Activated CD4-positive, alpha-beta memory T cell treated with anti-CD3 and anti-CD28 coated beads, Interleukin-2, amount 10 ng/mL, durations not matched to agents 7 days and 5 days (primary cell): ENCODE results near the gene MAPRE2. TPM values are rescaled to one million over a fixed set of nuclear protein-coding genes. Genes with fewer than 3 reads are reported as not detected.
"Not testable (repeated sequence)": the region's sequence is repeated elsewhere in the genome, so short reads cannot be mapped to it uniquely, and the experiment has no call there.

ENCODE experiments used
- CTCF ChIA-PET: fragments of 350-600 bp; sonication (Branson Sonifier 250); formaldehyde crosslinking; loops from one replicate; lab custom pipeline; 2021; ENCODE audit warnings: antibody characterized with exemption, inconsistent platforms; lab: Charles Lee
- POLR2A ChIA-PET: fragments of 350-600 bp; sonication (Branson Sonifier 250); formaldehyde crosslinking; loops from one replicate; lab custom pipeline; 2021; ENCODE audit warnings: antibody characterized with exemption; lab: Charles Lee
- DNase-seq: peaks from one replicate; pipeline ENCODE4 v3.0.0-alpha.2; 2020
- H3K27ac Mint-ChIP-seq: one replicate; pipeline ENCODE4 v1.8.0; 2021; ENCODE audit warnings: mild to moderate bottlenecking, mixed read lengths
- H3K27me3 Mint-ChIP-seq: one replicate; pipeline ENCODE4 v1.8.0; 2021; ENCODE audit warnings: mixed read lengths
- H3K36me3 Mint-ChIP-seq: one replicate; pipeline ENCODE4 v1.8.0; 2021; ENCODE audit warnings: low read depth, mixed read lengths
- H3K4me1 Mint-ChIP-seq: one replicate; pipeline ENCODE4 v1.8.0; 2021; ENCODE audit warnings: mixed read lengths
- H3K4me3 Mint-ChIP-seq: one replicate; pipeline ENCODE4 v1.8.0; 2021; ENCODE audit warnings: mild to moderate bottlenecking, mixed read lengths
- H3K9me3 Mint-ChIP-seq: one replicate; pipeline ENCODE4 v1.8.0; 2021; ENCODE audit warnings: mixed read lengths
- total RNA-seq, 2 experiments: library from RNA; stranded (reverse); gene quantifications; one replicate each; pipeline ENCODE4 v1.2.3, GENCODE V29; 2021

MAPRE2 gene
- total RNA-seq, 2 experiments from 2014 or later, result 39.2 to 45.2 TPM

- H3K27me3 Mint-ChIP-seq, H3K9me3 Mint-ChIP-seq, H3K4me3 Mint-ChIP-seq, CTCF ChIA-PET, H3K4me1 Mint-ChIP-seq, H3K27ac Mint-ChIP-seq, DNase-seq, POLR2A ChIA-PET: not testable (repeated sequence)
- peaks cover 14% of the 10 kb centered on the region for H3K36me3 Mint-ChIP-seq
Observed at GRCh38 chr18:35108088-35108487, 66.9 kb downstream of the MAPRE2 start.

GRCh38 chr18:35110059-35110458 is 68.8 kb downstream of the MAPRE2 start:
- POLR2A ChIA-PET, result no interaction called here
- no peak overlapping the region for H3K27ac Mint-ChIP-seq
- no peaks in the 10 kb centered on the region for H3K27me3 Mint-ChIP-seq
- H3K4me1 Mint-ChIP-seq, result no peaks in the 10 kb centered on the region
- peaks cover 14% of the 10 kb centered on the region for H3K36me3 Mint-ChIP-seq
- CTCF ChIA-PET, result no interaction called here
- no peak for DNase-seq
- no peaks in the 10 kb centered on the region for H3K9me3 Mint-ChIP-seq
- no peak overlapping the region for H3K4me3 Mint-ChIP-seq

GRCh38 chr18:35110554-35111485 is 69.6 kb downstream of the MAPRE2 start:
- ChIA-PET CTCF (no interaction called here), POLR2A (no interaction called here)
- H3K27ac Mint-ChIP-seq, result no peak overlapping the region
- no peaks in the 10 kb centered on the region for H3K9me3 Mint-ChIP-seq
- no peak overlapping the region for H3K4me3 Mint-ChIP-seq
- H3K36me3 Mint-ChIP-seq, result peaks cover 14% of the 10 kb centered on the region
- H3K4me1 Mint-ChIP-seq, result no peaks in the 10 kb centered on the region
- no peaks in the 10 kb centered on the region for H3K27me3 Mint-ChIP-seq
- DNase-seq, result no peak

- Mint-ChIP-seq H3K27ac (no peak overlapping the region), H3K9me3 (no peaks in the 10 kb centered on the region), H3K4me3 (no peak overlapping the region), H3K4me1 (no peaks in the 10 kb centered on the region), H3K36me3 (peaks cover 11% of the 10 kb centered on the region), H3K27me3 (no peaks in the 10 kb centered on the region)
- DNase-seq, result no peak
- ChIA-PET CTCF (no interaction called here), POLR2A (no interaction called here)
Observed at GRCh38 chr18:35112696-35113095, 71.5 kb downstream of the MAPRE2 start.

GRCh38 chr18:35114305-35114704 is 73.1 kb downstream of the MAPRE2 start:
- no peak overlapping the region for H3K4me3 Mint-ChIP-seq
- no peaks in the 10 kb centered on the region for H3K27me3 Mint-ChIP-seq
- no peaks in the 10 kb centered on the region for H3K9me3 Mint-ChIP-seq
- no peak for DNase-seq
- no peak overlapping the region for H3K27ac Mint-ChIP-seq
- H3K4me1 Mint-ChIP-seq, result no peaks in the 10 kb centered on the region
- POLR2A ChIA-PET, result interaction anchor here (1.3 kb wide), 1 partner anchor 85 kb away, joined by 3 read pairs; no protein-coding TSS in a partner anchor
- no peaks in the 10 kb centered on the region for H3K36me3 Mint-ChIP-seq
- CTCF ChIA-PET, result no interaction called here

- H3K36me3 Mint-ChIP-seq, result no peaks in the 10 kb centered on the region
Observed at GRCh38 chr18:35116784-35117318, 75.6 kb downstream of the MAPRE2 start.

GRCh38 chr18:35117372-35117771 is 76.2 kb downstream of the MAPRE2 start:
- H3K27me3 Mint-ChIP-seq, result no peaks in the 10 kb centered on the region
- CTCF ChIA-PET, result no interaction called here
- H3K4me3 Mint-ChIP-seq, result no peak overlapping the region
- H3K4me1 Mint-ChIP-seq, result no peaks in the 10 kb centered on the region
- DNase-seq, result no peak
- no peak overlapping the region for H3K27ac Mint-ChIP-seq
- H3K9me3 Mint-ChIP-seq, result no peaks in the 10 kb centered on the region
- POLR2A ChIA-PET, result no interaction called here
- H3K36me3 Mint-ChIP-seq, result no peaks in the 10 kb centered on the region

More at GRCh38 chr18:35116784-35117318, 75.6 kb downstream of the MAPRE2 start:
- H3K4me3 Mint-ChIP-seq, result no peak overlapping the region
- no peaks in the 10 kb centered on the region for H3K9me3 Mint-ChIP-seq
- POLR2A ChIA-PET, result no interaction called here
- no peak for DNase-seq
- H3K4me1 Mint-ChIP-seq, result no peaks in the 10 kb centered on the region
- CTCF ChIA-PET, result interaction anchor here (1.8 kb wide), 1 partner anchor 27 kb away, joined by 4 read pairs; no protein-coding TSS in a partner anchor
- no peak overlapping the region for H3K27ac Mint-ChIP-seq
- no peaks in the 10 kb centered on the region for H3K27me3 Mint-ChIP-seq

- H3K4me1 Mint-ChIP-seq, result no peaks in the 10 kb centered on the region
- DNase-seq, result no peak
- H3K9me3 Mint-ChIP-seq, result no peaks in the 10 kb centered on the region
- H3K27me3 Mint-ChIP-seq, result no peaks in the 10 kb centered on the region
- CTCF ChIA-PET, result no interaction called here
- POLR2A ChIA-PET, result no interaction called here
- no peak overlapping the region for H3K27ac Mint-ChIP-seq
- H3K36me3 Mint-ChIP-seq, result peaks cover 1% of the 10 kb centered on the region
- H3K4me3 Mint-ChIP-seq, result no peak overlapping the region
Observed at GRCh38 chr18:35117951-35118411, 76.8 kb downstream of the MAPRE2 start.

- POLR2A ChIA-PET, result no interaction called here
- no peak overlapping the region for H3K27ac Mint-ChIP-seq
- H3K4me1 Mint-ChIP-seq, result no peaks in the 10 kb centered on the region
Observed at GRCh38 chr18:35118641-35119040, 77.4 kb downstream of the MAPRE2 start.

GRCh38 chr18:35121038-35121437 is 79.8 kb downstream of the MAPRE2 start:
- Mint-ChIP-seq H3K27me3 (no peaks in the 10 kb centered on the region), H3K36me3 (peaks cover 12% of the 10 kb centered on the region), H3K4me3 (no peak overlapping the region), H3K9me3 (peaks cover 8% of the 10 kb centered on the region), H3K4me1 (no peaks in the 10 kb centered on the region), H3K27ac (no peak overlapping the region)
- ChIA-PET CTCF (no interaction called here), POLR2A (interaction anchor here (1.6 kb wide), 1 partner anchor 22 kb away, joined by 3 read pairs; no protein-coding TSS in a partner anchor)
- DNase-seq, result no peak

More at GRCh38 chr18:35118641-35119040, 77.4 kb downstream of the MAPRE2 start:
- H3K27me3 Mint-ChIP-seq, result no peaks in the 10 kb centered on the region
- CTCF ChIA-PET, result no interaction called here
- DNase-seq, result no peak
- peaks cover 2% of the 10 kb centered on the region for H3K9me3 Mint-ChIP-seq
- peaks cover 5% of the 10 kb centered on the region for H3K36me3 Mint-ChIP-seq
- no peak overlapping the region for H3K4me3 Mint-ChIP-seq

- Mint-ChIP-seq H3K4me3 (no peak overlapping the region), H3K27me3 (no peaks in the 10 kb centered on the region), H3K36me3 (peaks cover 12% of the 10 kb centered on the region), H3K4me1 (no peaks in the 10 kb centered on the region), H3K27ac (no peak overlapping the region), H3K9me3 (peaks cover 8% of the 10 kb centered on the region)
- POLR2A ChIA-PET, result interaction anchor here (1.6 kb wide), 1 partner anchor 23 kb away, joined by 3 read pairs; no protein-coding TSS in a partner anchor
- DNase-seq, result no peak
- CTCF ChIA-PET, result no interaction called here
Observed at GRCh38 chr18:35121531-35121930, 80.3 kb downstream of the MAPRE2 start.

GRCh38 chr18:35122586-35123224 is 81.5 kb downstream of the MAPRE2 start:
- no peak overlapping the region for H3K27ac Mint-ChIP-seq
- no peaks in the 10 kb centered on the region for H3K27me3 Mint-ChIP-seq
- no peak for DNase-seq
- no peaks in the 10 kb centered on the region for H3K4me1 Mint-ChIP-seq
- no peak overlapping the region for H3K4me3 Mint-ChIP-seq
- H3K9me3 Mint-ChIP-seq, result peaks cover 8% of the 10 kb centered on the region
- POLR2A ChIA-PET, result interaction anchor here (0.7 kb wide), 1 partner anchor 93 kb away, joined by 3 read pairs; no protein-coding TSS in a partner anchor
- CTCF ChIA-PET, result no interaction called here
- peaks cover 12% of the 10 kb centered on the region for H3K36me3 Mint-ChIP-seq

GRCh38 chr18:35123811-35124210 is 82.6 kb downstream of the MAPRE2 start:
- no peak overlapping the region for H3K27ac Mint-ChIP-seq

More at GRCh38 chr18:35123811-35124210, 82.6 kb downstream of the MAPRE2 start:
- ChIA-PET CTCF (no interaction called here), POLR2A (no interaction called here)
- peaks cover 15% of the 10 kb centered on the region for H3K36me3 Mint-ChIP-seq
- no peaks in the 10 kb centered on the region for H3K27me3 Mint-ChIP-seq
- no peaks in the 10 kb centered on the region for H3K4me1 Mint-ChIP-seq
- peaks cover 8% of the 10 kb centered on the region for H3K9me3 Mint-ChIP-seq
- DNase-seq, result no peak
- H3K4me3 Mint-ChIP-seq, result no peak overlapping the region
